ENCODE data around the gene FSHB.
"Not testable (repeated sequence)": the region's sequence is repeated elsewhere in the genome, so short reads cannot be mapped to it uniquely, and the experiment has no call there.

The FSHB gene

DNA sequence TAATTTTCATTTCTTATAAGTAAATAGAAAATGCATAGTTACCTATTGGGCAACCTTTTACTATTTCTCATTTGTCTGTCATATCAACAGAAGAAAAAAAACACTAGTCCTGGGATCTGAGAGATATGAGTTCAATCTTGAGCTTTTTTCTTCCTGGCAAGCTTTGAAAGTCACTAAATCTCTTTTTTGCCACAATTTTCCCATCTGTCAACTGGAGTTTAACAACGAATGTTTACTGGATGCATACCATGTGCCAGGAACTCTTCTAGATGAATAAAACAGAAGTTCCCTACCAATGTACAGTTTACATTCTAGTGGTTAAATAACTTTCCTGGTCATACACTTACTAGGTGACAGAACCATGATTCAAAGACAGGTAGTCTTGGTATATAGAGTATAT lies 31.0 kb downstream of the FSHB start:
- DNase-seq (ENCODE audit: low read depth, low spot score): no peak

DNA sequence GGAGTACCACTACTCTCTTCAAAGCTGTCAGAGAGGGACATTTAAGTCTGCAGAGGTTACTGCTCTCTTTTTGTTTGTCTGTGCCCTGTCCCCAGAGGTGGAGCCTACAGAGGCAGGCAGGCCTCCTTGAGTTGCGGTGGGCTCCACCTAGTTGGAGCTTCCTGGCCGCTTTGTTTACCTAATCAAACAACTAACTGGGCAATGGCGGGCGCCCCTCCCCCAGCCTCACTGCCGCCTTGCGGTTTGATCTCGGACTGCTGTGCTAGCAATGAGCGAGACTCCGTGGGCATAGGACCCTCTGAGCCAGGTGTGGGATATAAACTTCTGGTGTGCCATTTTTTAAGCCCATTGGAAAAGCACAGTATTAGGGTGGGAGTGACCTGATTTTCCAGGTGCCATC lies 37.8 kb downstream of the FSHB start:
- DNase-seq (ENCODE audit: low read depth, low spot score): not testable (repeated sequence)

DNA sequence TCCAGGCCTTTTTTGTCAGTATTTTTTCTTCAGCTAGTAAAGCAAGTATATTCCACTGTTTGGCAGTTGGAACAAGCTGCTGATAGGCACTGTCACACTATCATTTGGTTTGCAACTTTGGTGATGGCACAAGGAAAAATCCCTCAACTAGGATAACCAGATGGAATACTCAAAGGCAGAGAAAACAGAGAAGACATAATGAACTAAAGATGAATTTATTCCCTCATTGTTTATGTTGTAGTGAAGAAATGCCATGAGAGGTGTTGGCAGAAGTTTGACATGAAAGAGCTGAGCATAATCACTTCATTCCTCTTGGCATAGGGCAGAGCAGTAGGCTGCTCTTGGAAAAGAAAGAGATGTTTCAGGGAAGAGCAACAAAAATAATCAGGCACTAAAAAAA lies 39.9 kb downstream of the FSHB start:
- no peak for DNase-seq (ENCODE audit: low read depth, low spot score)

- no peak for DNase-seq (ENCODE audit: low read depth, low spot score)
Measured at GRCh38 chr11:30277176-30277575, 46.4 kb downstream of the FSHB start.

GRCh38 chr11:30279796-30280195 lies 49.0 kb downstream of the FSHB start:
- DNase-seq (ENCODE audit: low read depth, low spot score): no peak

- DNase-seq (ENCODE audit: low read depth, low spot score): no peak
Measured at GRCh38 chr11:30281476-30282288, 50.9 kb downstream of the FSHB start.

GRCh38 chr11:30282289-30282631 lies 51.4 kb downstream of the FSHB start:
- DNase-seq (ENCODE audit: low read depth, low spot score): no peak

Measured in smooth muscle cell of the brain vasculature (primary cell).